GM12875 (cell line): Measurements from ENCODE around the gene MDFIC.

Experiments used
- H3K4me3 ChIP-seq: one replicate; pipeline ENCODE4 v1.5.1; 2011; ENCODE audit warnings: low read depth, low read length, control low read depth
- TF ChIP-seq, protein P1 (sequence below): IDR thresholded peaks from 2 replicates; pipeline ENCODE4 v1.5.1; 2011; ENCODE audit warnings: low read depth, mild to moderate bottlenecking, control low read depth, inconsistent platforms, low read length, moderate library complexity, borderline replicate concordance; ENCODE audit not compliant: insufficient read depth

MDFIC gene

DNA sequence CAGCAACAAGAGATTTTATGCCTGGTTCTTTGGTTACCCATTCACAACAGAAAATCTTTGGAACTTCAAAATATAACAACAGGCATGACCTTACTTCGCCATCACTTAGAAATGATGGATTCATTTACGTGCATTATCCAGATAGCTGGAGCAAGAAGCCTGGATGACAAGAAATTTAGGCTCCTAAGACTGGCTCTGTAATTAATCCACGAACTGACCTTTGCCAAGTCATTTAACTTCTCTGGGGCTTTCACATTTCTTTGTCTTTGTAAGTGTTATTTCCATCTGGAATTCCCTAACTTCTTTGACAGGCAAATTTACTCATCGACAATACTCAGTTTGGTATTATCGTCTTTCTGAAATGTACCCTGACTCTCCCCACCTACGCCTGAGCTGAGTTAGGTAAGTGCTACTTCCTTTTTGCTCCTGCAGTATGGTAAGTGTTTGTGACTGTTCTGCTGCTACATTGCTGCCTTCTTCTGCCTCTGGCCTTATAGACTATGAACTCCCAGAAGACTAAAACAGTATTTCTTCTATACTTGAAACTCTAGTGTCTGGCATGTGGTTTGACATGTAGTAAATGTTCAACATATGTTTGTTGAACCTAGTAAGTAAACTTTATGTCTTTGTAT, 5.5 kb upstream of the MDFIC start:
- peak overlapping the region; percentile 19 for H3K4me3 ChIP-seq
- TF ChIP-seq, protein P1, sequence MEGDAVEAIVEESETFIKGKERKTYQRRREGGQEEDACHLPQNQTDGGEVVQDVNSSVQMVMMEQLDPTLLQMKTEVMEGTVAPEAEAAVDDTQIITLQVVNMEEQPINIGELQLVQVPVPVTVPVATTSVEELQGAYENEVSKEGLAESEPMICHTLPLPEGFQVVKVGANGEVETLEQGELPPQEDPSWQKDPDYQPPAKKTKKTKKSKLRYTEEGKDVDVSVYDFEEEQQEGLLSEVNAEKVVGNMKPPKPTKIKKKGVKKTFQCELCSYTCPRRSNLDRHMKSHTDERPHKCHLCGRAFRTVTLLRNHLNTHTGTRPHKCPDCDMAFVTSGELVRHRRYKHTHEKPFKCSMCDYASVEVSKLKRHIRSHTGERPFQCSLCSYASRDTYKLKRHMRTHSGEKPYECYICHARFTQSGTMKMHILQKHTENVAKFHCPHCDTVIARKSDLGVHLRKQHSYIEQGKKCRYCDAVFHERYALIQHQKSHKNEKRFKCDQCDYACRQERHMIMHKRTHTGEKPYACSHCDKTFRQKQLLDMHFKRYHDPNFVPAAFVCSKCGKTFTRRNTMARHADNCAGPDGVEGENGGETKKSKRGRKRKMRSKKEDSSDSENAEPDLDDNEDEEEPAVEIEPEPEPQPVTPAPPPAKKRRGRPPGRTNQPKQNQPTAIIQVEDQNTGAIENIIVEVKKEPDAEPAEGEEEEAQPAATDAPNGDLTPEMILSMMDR = no peak

DNA sequence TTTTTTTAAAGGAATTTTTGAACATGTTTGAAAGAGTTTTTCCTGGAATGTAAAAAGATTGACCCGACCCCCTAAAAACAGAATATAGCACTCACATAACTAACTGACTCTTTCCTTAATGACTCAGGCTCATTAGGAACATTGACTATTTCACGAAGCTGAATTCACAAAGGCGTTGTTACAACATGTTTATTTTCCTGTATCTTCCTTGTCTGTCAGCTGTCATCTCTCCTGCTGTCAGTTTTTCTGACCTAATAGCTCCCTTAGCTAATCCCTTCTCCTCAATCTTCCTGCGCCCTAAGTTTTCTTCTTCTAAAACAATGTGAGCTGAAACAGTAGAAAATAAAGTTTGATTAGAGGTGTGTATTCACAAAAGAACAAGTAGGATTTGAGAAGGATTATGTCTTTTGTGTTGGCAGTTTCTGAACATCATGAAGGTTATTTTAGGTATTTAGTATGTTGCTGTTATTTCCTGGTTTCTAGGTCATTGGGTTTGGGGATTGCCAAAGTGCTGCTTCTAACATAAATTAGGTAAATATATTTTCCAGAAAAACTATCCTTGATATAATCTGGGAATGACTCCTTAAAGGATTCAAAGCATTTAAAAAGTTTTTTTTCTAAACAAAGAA, 4.6 kb upstream of the MDFIC start:
- TF ChIP-seq, protein P1 = no peak
- H3K4me3 ChIP-seq = no peak overlapping the region

DNA sequence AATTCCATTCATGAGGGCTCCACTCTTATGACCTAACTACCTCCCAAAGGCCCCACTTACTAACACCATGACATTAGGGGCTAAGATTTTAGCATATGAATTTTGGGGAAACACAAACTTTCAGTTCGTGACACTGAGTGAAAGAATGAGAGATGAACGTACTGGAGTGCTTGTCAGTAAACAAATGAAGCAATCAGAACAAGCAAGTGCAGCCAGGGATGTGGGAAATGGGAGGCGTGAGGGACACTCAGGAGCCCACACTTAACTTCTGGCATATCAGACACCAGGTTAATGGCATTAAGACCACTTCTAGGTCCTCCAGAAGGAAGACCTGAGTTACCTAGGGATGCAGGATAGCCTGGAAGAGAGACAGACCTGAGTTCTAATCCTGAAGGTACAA, 2.3 kb upstream of the MDFIC start:
- TF ChIP-seq, protein P1 = no peak
- H3K4me3 ChIP-seq = peak overlapping the region; percentile 5

DNA sequence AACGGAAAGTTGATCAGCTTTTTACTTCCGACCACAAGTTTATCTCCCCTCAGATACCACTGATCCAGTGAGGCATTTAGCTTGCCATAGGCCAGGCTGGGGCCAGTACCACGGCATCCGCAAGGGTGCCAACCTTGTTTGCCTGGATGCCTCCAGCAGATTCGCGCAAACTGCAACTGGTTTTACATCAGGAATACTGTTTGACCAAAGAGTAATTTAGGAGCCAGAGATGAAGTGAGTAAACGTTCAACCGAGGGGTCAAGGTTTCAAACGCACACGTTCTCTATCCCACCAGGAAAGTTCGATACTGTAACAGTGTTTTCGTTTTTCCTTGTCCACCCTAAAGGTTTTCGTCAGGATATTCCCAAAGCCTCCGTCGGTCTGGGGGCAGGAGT, 266 bp upstream of the MDFIC start:
- TF ChIP-seq, protein P1 = no peak
- peak overlapping the region; percentile 87 for H3K4me3 ChIP-seq

DNA sequence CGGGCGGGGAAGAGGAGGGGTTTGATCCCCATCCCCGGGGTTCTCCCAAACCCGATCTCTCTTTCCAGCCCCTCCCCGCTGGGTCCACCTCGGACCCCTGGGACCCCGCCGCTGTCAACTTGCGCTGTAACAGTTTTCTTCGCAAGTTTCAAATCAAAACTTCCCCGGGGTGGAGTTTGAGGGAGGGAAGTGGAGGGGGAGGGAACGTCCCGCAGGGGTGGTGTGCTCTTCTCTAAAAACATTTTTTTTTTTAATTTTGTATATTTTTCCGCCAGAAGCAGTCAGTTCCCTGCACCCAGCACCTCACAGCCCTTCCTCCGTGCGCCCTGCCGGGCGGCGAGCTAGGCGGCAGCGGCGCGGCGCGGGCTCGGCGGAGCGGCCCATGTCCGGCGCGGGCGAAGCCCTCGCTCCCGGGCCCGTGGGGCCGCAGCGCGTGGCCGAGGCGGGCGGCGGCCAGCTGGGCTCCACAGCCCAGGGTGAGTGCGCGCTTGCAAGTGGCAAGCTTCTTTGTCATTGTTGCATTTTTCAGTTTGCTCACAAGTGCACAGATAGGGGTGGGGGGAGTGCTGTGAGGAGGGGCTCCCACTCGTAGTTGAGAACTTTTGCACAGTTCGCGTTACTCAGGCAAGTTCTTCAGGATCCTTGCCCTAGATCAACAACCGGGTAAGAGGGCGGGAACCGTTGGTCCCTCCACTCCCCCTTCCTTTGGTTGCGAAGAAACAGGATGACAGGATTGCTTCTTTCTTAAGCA, 933 bp downstream of the MDFIC start:
- TF ChIP-seq, protein P1 = no peak
- H3K4me3 ChIP-seq = peak overlapping the region; percentile 87

DNA sequence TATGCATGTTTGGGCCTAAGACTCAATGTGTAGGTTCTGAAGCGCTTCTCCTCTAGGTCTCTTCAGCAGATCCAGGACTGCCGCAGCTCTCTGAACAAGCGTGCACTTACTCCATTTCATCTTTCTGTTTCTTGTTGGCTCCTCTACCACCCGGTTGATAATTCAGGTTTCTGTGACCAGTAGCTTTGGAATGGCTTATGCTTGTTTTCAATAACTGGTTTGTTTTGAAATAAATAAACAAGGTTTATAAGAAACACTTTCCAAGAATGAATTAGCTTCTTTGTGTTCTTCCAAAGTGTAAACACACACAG, 1.5 kb downstream of the MDFIC start:
- H3K4me3 ChIP-seq = peak overlapping the region; percentile 87
- TF ChIP-seq, protein P1 = no peak

DNA sequence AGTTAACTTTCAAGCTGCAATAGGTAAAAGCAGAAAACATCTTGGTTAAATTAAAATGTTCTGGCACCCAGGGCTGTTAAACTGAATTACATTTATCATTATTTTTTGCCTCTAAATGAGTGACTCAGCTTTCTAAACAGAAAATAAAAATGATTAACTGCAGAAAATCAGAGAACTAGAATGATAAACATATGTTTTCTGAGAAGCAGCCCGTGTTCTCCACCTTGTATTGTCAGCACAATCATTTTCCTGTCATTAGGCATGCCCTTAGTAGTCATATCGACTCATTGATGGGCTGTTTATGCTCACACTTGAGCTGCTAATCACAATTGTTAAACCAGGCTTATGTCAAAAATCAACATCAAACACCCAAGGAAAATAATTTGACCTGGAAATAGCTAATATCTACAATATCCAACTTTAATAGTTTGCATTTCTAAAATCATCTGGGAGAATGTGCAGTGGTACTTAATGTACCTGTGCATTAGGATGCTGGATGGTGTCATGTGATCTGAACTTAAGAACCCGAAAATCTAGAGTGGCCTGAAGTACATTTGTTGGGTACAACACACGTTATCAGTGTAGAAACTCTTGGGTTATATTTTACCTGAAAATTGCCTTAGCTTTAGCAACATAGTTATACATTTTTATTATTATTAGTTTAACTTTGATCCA, 2.3 kb downstream of the MDFIC start:
- TF ChIP-seq, protein P1 = no peak
- H3K4me3 ChIP-seq = peak overlapping the region; percentile 87
